Neural crest cell (in vitro differentiated cells): ENCODE measurements around the gene RGS7. TPM values are rescaled to one million over a fixed set of nuclear protein-coding genes. Genes with fewer than 3 reads are reported as not detected.

ENCODE experiments used
- DNase-seq: peaks from one replicate; pipeline ENCODE4 v3.0.0; 2021; ENCODE audit warnings: low read depth, mixed read lengths, low spot score
- H3K27ac Mint-ChIP-seq: one replicate; pipeline ENCODE4 v1.8.0; 2021; ENCODE audit warnings: mild to moderate bottlenecking, mixed read lengths; ENCODE audit not compliant: unreplicated experiment
- H3K27me3 Mint-ChIP-seq: 2 replicates; pipeline ENCODE4 v1.8.0; 2021; ENCODE audit warnings: low read depth, mild to moderate bottlenecking, mixed read lengths
- H3K36me3 Mint-ChIP-seq: 2 replicates; pipeline ENCODE4 v1.8.0; 2021; ENCODE audit warnings: low read depth, mild to moderate bottlenecking, mixed read lengths
- H3K4me1 Mint-ChIP-seq: 2 replicates; pipeline ENCODE4 v1.8.0; 2021; ENCODE audit warnings: mixed read lengths
- H3K4me3 Mint-ChIP-seq: one replicate; pipeline ENCODE4 v1.8.0; 2021; ENCODE audit warnings: mild to moderate bottlenecking, mixed read lengths
- H3K9me3 Mint-ChIP-seq: 2 replicates; pipeline ENCODE4 v1.8.0; 2021; ENCODE audit warnings: mixed read lengths
- CTCF ChIP-seq: fragments of 200-600 bp; sonication (generic); conservative IDR thresholded peaks from 2 replicates; pipeline ENCODE4 v1.5.0; 2021; ENCODE audit warnings: antibody characterized with exemption, mild to moderate bottlenecking
- total RNA-seq: library from RNA; stranded (reverse); gene quantifications from 2 replicates; pipeline ENCODE4 v1.2.1, GENCODE V29; 2021

Gene RGS7
- total RNA-seq, 1 donor from 2014 or later, result 0.65 TPM

DNA sequence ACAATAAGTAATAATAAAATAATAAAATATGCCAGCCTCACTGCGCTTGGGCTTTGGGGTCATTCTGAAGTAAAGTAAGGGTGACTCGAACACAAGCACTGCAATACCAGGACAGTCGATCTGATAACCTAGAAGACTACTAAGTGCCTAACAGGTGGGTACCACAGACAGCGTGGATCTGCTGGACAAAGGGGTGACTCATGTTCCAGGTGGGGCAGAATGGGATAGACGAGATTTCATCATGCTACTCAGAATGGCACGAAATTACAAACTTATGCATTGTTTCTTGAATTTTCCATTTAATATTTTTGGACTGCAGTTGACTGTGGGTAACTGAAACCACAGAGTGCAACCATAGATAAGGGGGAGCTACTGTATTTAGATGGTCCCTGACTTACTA, 523.9 kb downstream of the RGS7 start:
- Mint-ChIP-seq H3K9me3 (no peaks in the 10 kb centered on the region), H3K4me1 (no peaks in the 10 kb centered on the region), H3K27me3 (no peaks in the 10 kb centered on the region), H3K4me3 (no peak overlapping the region), H3K36me3 (no peaks in the 10 kb centered on the region), H3K27ac (no peak overlapping the region)
- DNase-seq, result no peak
- TF ChIP-seq CTCF, result no peak

- TF ChIP-seq CTCF, result peak; percentile 25
- no peak for DNase-seq
- Mint-ChIP-seq H3K9me3 (no peaks in the 10 kb centered on the region), H3K27ac (no peak overlapping the region), H3K4me1 (no peaks in the 10 kb centered on the region), H3K27me3 (no peaks in the 10 kb centered on the region), H3K36me3 (no peaks in the 10 kb centered on the region), H3K4me3 (no peak overlapping the region)
Observed at GRCh38 chr1:240831922-240832321, 525.1 kb downstream of the RGS7 start.

- no peaks in the 10 kb centered on the region for H3K36me3 Mint-ChIP-seq
- no peaks in the 10 kb centered on the region for H3K27me3 Mint-ChIP-seq
- H3K27ac Mint-ChIP-seq, result no peak overlapping the region
- no peaks in the 10 kb centered on the region for H3K4me1 Mint-ChIP-seq
- no peak overlapping the region for H3K4me3 Mint-ChIP-seq
- no peaks in the 10 kb centered on the region for H3K9me3 Mint-ChIP-seq
- DNase-seq, result no peak
- no peak for TF ChIP-seq CTCF
Observed at GRCh38 chr1:240831191-240831631, 525.8 kb downstream of the RGS7 start.

DNA sequence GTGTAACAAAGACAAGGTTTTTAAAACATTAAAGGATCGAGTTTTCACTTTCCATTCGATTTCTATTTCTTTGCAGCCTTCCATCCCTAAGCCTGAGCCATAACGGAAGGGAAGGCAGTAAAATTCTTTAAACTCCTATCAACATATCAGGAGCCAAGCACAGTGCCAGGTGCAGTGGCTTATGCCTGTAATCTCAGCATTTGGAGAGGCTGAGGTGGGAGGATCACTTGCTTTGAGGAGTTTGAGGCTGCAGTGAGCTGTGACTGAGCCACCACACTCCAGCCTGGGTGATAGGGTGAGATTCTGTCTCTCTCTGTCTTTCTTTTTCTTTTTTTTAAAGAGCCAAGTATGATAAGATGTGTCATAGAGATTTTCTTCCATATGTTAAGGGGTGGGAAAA, 527.5 kb downstream of the RGS7 start:
- no peak overlapping the region for H3K27ac Mint-ChIP-seq

GRCh38 chr1:240827786-240828185, 529.2 kb downstream of the RGS7 start:
- H3K27me3 Mint-ChIP-seq, result no peaks in the 10 kb centered on the region
- H3K36me3 Mint-ChIP-seq, result no peaks in the 10 kb centered on the region
- H3K4me1 Mint-ChIP-seq, result no peaks in the 10 kb centered on the region
- no peak overlapping the region for H3K27ac Mint-ChIP-seq
- H3K9me3 Mint-ChIP-seq, result peaks cover 2% of the 10 kb centered on the region
- TF ChIP-seq CTCF, result no peak
- H3K4me3 Mint-ChIP-seq, result no peak overlapping the region
- DNase-seq, result no peak

More for the DNA sequence above, 527.5 kb downstream of the RGS7 start:
- TF ChIP-seq CTCF, result no peak
- Mint-ChIP-seq H3K9me3 (no peaks in the 10 kb centered on the region), H3K4me3 (no peak overlapping the region), H3K36me3 (no peaks in the 10 kb centered on the region), H3K27me3 (no peaks in the 10 kb centered on the region), H3K4me1 (no peaks in the 10 kb centered on the region)
- DNase-seq, result no peak

DNA sequence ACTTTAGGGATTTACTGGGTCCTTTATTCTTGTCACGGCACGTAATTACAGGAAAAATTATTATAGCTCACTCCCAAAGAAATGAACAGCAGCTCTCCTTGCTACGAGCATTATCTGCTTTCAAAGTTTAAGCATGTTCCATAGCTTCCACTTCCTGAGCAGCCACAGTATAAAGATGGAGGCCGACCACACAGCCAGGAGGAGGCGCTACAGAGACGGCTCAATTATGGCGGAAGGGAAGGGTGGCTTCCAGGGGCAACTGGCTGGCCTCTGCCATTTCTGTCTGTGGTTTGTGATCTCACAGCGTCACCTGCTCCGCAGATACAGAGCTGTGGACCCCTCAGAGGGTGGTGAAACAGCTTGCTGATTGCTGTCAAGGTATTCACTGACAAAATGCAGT, 532.8 kb downstream of the RGS7 start:
- Mint-ChIP-seq H3K9me3 (peaks cover 2% of the 10 kb centered on the region), H3K4me1 (no peaks in the 10 kb centered on the region), H3K27ac (peak overlapping the region; percentile 57), H3K36me3 (no peaks in the 10 kb centered on the region), H3K27me3 (no peaks in the 10 kb centered on the region), H3K4me3 (no peak overlapping the region)
- DNase-seq, result no peak
- no peak for TF ChIP-seq CTCF
